ENCODE data around the gene ADARB2.

DNA sequence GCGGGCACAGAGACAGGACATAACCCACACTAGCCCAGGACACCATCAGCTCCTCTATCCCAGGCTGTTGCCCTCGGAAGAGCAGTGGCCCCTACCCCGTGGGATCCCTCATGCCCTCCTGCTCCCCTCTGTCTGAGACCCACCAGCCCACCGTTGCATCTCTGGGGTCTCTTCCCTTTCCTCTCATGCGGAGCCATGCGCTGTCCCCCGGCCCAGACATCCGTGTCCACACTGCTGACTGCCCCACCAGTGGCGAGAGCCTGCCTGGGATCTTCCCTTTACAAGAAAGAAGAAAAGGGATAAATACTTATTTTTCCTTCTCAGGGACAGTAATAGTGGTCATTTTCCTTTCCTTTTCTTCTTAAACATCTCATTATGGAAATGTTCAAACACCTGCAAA, 565.7 kb downstream of the ADARB2 start:
- TF ChIP-seq, protein P1, sequence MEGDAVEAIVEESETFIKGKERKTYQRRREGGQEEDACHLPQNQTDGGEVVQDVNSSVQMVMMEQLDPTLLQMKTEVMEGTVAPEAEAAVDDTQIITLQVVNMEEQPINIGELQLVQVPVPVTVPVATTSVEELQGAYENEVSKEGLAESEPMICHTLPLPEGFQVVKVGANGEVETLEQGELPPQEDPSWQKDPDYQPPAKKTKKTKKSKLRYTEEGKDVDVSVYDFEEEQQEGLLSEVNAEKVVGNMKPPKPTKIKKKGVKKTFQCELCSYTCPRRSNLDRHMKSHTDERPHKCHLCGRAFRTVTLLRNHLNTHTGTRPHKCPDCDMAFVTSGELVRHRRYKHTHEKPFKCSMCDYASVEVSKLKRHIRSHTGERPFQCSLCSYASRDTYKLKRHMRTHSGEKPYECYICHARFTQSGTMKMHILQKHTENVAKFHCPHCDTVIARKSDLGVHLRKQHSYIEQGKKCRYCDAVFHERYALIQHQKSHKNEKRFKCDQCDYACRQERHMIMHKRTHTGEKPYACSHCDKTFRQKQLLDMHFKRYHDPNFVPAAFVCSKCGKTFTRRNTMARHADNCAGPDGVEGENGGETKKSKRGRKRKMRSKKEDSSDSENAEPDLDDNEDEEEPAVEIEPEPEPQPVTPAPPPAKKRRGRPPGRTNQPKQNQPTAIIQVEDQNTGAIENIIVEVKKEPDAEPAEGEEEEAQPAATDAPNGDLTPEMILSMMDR (IDR thresholded peaks at IDR 0.05), result no peak
- TF ChIP-seq POLR2A (IDR thresholded peaks at IDR 0.05), result no peak
